HG02588 (cell line): ENCODE data around the gene PPP1R27.

Source experiments
- ATAC-seq: cut with Tn5 transposase; IDR thresholded peaks from one replicate; pipeline ENCODE4 v1.9.1; 2021; ENCODE audit warnings: mild to moderate bottlenecking, moderate library complexity; ENCODE audit not compliant: unreplicated experiment

Gene PPP1R27

GRCh38 chr17:81822996-81823819 lies 11.6 kb downstream of the PPP1R27 start:
- no peak for ATAC-seq

- no peak for ATAC-seq
Measured at GRCh38 chr17:81822312-81822637, 12.6 kb downstream of the PPP1R27 start.

- ATAC-seq, result no peak
Measured at GRCh38 chr17:81821603-81822311, 13.1 kb downstream of the PPP1R27 start.

GRCh38 chr17:81821147-81821546 lies 13.7 kb downstream of the PPP1R27 start:
- ATAC-seq, result no peak

GRCh38 chr17:81819708-81820107 lies 15.1 kb downstream of the PPP1R27 start:
- no peak for ATAC-seq

GRCh38 chr17:81817758-81818147 lies 17.1 kb downstream of the PPP1R27 start:
- ATAC-seq, result no peak

- ATAC-seq, result no peak
Measured at GRCh38 chr17:81815646-81815986, 19.2 kb downstream of the PPP1R27 start.

GRCh38 chr17:81814748-81815645 lies 19.9 kb downstream of the PPP1R27 start:
- no peak for ATAC-seq

- no peak for ATAC-seq
Measured at GRCh38 chr17:81813861-81814683, 20.8 kb downstream of the PPP1R27 start.

- ATAC-seq, result no peak
Measured at GRCh38 chr17:81813371-81813684, 21.5 kb downstream of the PPP1R27 start.

GRCh38 chr17:81812571-81813370 lies 22.1 kb downstream of the PPP1R27 start:
- no peak for ATAC-seq

- no peak for ATAC-seq
Measured at GRCh38 chr17:81811705-81812570, 22.9 kb downstream of the PPP1R27 start.

GRCh38 chr17:81810892-81811704 lies 23.8 kb downstream of the PPP1R27 start:
- ATAC-seq, result no peak

GRCh38 chr17:81810476-81810875 lies 24.4 kb downstream of the PPP1R27 start:
- no peak for ATAC-seq

GRCh38 chr17:81809556-81809998 lies 25.3 kb downstream of the PPP1R27 start:
- ATAC-seq, result no peak

- ATAC-seq, result no peak
Measured at GRCh38 chr17:81808778-81809555, 25.9 kb downstream of the PPP1R27 start.

- no peak for ATAC-seq
Measured at GRCh38 chr17:81807839-81808238, 27.0 kb downstream of the PPP1R27 start.
